ENCODE data around the gene PABPN1.

PABPN1 gene

DNA sequence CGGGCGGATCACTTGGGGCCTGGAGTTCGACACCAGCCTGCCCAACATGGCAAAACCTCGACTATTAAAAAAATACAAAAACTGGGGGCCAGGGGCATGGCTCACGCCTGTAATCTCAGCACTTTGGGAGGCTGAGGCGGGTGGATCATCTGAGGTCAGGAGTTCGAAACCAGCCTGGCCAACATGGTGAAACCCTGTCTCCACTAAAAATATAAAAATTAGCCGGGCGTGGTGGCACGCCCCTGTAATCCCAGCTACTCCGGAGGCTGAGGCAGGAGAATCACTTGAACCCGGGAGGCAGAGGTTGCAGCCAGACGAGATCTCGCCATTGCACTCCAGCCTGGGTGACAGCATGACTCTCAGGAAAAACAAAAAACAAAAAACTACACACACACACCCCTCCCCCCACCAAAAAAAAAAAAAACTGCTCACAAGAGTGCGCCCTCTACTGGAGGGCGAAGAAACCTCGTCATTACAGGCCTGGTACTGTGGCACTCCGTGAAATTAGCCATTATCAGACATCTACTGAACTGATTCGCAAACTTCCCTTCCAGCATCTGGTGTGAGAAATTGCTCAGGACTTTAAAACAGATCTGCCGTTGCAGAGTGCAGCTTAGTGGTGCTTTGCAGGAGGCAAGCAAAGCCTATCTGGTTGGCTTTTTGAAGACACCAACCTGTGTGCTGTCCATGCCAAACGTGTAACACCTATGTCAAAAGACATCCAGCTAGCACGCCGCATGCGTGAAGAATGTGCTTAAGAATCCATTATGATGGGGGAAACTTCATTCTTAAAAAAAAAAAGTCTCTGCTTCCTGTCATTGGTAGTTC lies 26.3 kb upstream of the PABPN1 start:
- Histone ChIP-seq H3K4me3 (ENCODE audit: low read length) (no peak overlapping the region), H3K9me3 (ENCODE audit: control insufficient read depth, low read length) (no peaks in the 10 kb centered on the region), H3K4me1 (ENCODE audit: control insufficient read depth, insufficient read depth, low read length) (peaks cover 28% of the 10 kb centered on the region), H3K36me3 (ENCODE audit: control insufficient read depth, insufficient read depth, low read length, severe bottlenecking) (no peaks in the 10 kb centered on the region), H3K27me3 (replicated peaks; ENCODE audit: control insufficient read depth, insufficient read depth, low read length) (peaks cover 4% of the 10 kb centered on the region), H3K9ac (ENCODE audit: low read length) (peak overlapping the region; percentile 21)
- DNase-seq (ENCODE audit: low read depth), result peak; percentile 86

DNA sequence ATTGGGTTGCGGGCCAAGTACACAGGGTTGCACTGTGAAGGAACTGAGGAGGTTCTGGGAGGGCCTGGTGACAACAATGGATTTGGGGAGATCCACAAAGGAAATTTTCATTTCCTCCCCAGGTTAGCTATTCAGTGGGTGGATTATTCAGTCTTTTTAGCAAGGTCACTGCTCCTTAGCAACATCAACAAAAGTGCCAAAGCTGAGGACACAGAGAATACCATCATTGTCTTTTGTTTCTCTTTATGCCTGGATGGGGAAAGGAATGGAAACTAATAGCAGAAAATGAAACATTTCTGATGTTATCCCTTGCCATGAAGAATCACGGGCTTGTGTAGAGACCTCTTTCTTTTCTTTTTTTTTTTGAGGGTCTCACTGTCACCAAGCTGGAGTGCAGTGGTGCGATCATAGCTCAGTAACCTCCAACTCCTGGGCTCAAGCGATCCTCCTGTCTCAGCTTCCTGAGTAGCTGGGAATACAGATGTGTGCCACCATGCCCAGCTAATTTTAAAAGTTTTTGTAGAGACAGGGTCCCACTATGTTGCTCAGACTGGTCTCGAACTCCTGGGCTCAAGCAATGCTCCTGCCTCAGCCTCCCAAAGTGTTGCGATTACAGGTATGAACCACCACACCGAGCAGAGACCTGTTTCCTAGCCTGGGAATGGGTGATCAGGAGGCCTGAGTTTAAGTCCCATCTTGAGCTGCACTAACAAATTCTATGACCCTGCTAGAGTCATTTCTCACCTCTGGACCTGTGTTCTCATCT lies 25.1 kb upstream of the PABPN1 start:
- Histone ChIP-seq H3K4me1 (ENCODE audit: control insufficient read depth, insufficient read depth, low read length) (peaks cover 38% of the 10 kb centered on the region), H3K27me3 (replicated peaks; ENCODE audit: control insufficient read depth, insufficient read depth, low read length) (peaks cover 4% of the 10 kb centered on the region), H3K36me3 (ENCODE audit: control insufficient read depth, insufficient read depth, low read length, severe bottlenecking) (no peaks in the 10 kb centered on the region), H3K4me3 (ENCODE audit: low read length) (no peak overlapping the region), H3K9me3 (ENCODE audit: control insufficient read depth, low read length) (no peaks in the 10 kb centered on the region), H3K9ac (ENCODE audit: low read length) (no peak overlapping the region)
- no peak for DNase-seq (ENCODE audit: low read depth)

DNA sequence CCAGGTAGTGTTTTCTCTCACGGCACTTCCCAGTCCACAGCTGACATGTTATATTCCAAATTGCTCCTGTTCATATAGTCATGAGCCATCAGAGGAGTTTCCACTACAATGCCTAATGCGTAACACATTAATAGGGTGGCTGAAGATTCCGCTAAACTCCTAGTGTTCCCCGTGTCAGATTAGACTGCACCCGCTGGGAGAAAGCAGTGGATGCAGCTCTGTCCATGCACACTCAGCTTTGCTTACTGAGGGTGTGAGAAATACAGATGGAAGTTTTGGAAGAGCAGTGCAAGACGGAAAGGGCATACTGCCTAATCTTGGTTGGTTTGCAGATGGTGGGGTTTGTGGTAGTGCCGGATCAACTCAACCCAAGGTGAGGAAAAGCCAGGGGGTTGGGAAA lies 24.2 kb upstream of the PABPN1 start:
- H3K4me3 ChIP-seq (ENCODE audit: low read length), result no peak overlapping the region
- no peaks in the 10 kb centered on the region for H3K9me3 ChIP-seq (ENCODE audit: control insufficient read depth, low read length)
- peaks cover 4% of the 10 kb centered on the region for H3K27me3 ChIP-seq (replicated peaks; ENCODE audit: control insufficient read depth, insufficient read depth, low read length)
- no peaks in the 10 kb centered on the region for H3K36me3 ChIP-seq (ENCODE audit: control insufficient read depth, insufficient read depth, low read length, severe bottlenecking)
- no peak overlapping the region for H3K9ac ChIP-seq (ENCODE audit: low read length)
- no peak for DNase-seq (ENCODE audit: low read depth)
- peaks cover 38% of the 10 kb centered on the region for H3K4me1 ChIP-seq (ENCODE audit: control insufficient read depth, insufficient read depth, low read length)

DNA sequence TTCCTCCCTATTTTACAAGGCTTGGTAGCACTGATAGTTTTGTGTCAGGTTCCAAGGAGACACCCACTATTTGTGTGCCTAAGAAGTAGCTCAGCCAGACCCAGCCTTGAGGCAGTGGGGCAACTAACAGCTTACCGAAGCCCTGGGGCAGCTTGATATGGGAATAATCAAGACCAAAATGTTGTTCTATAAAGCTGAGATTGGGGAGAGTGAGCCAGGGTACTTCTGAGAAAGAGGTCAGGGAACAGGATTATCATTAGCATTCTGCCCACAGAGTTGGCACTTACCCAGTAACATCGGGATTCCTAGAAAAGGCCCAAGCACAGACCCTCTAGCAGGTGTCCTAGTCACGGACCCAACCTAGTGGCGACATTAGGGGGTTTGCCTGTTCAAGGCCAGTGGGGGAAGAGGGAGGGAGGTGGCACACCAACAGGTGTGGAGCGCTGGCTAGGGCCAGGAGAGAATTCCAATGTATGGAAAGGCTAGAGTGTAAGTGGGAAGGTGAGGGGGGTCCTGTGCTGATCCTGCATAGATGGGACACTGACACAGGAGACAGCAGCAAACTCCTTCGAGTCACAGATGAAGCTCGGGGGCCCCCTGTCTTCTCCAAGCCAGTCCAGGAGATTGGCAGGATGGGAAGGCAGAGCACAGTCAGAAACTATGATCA lies 23.5 kb upstream of the PABPN1 start:
- no peaks in the 10 kb centered on the region for H3K36me3 ChIP-seq (ENCODE audit: control insufficient read depth, insufficient read depth, low read length, severe bottlenecking)
- peaks cover 38% of the 10 kb centered on the region for H3K4me1 ChIP-seq (ENCODE audit: control insufficient read depth, insufficient read depth, low read length)
- no peaks in the 10 kb centered on the region for H3K9me3 ChIP-seq (ENCODE audit: control insufficient read depth, low read length)
- peaks cover 4% of the 10 kb centered on the region for H3K27me3 ChIP-seq (replicated peaks; ENCODE audit: control insufficient read depth, insufficient read depth, low read length)
- no peak for DNase-seq (ENCODE audit: low read depth)
- peak overlapping the region; percentile 44 for H3K9ac ChIP-seq (ENCODE audit: low read length)
- H3K4me3 ChIP-seq (ENCODE audit: low read length), result peak overlapping the region; percentile 50

DNA sequence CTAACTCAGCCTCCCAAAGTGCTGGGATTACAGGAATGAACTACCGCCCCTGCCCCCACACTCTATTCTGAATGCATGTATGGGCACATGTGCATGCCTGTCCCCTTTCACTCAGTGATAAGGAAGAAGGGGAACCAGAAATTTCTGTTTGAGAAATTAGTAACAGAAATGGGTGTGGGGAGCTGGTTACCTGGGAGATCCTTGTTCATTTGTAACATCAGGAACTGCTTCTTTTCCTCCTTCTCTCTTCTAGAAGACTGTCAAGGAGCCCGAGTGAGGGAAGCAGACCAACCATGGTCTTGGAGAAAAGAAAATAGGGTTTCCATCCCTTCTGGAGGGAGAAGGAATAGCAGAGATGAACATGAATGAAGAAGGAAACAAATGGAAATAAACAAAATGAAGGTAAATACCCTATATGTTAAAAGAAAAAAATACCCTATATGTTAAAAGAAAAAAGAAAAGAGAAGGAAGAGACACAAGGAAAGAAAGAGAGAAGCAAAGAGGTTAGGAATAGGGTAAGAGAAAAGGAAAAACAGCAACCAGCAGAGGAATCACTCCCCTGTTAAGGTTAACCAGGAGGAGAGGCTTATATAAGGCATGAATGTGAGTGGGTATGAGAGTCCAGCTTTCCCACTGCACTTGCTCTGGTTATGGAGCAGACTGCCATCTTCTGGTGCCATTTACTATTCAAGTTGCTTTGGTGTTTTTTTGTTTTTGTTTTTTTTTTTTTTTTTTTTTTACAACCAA lies 21.9 kb upstream of the PABPN1 start:
- Histone ChIP-seq H3K27me3 (replicated peaks; ENCODE audit: control insufficient read depth, insufficient read depth, low read length) (no peaks in the 10 kb centered on the region), H3K9ac (ENCODE audit: low read length) (peak overlapping the region; percentile 98), H3K36me3 (ENCODE audit: control insufficient read depth, insufficient read depth, low read length, severe bottlenecking) (no peaks in the 10 kb centered on the region), H3K9me3 (ENCODE audit: control insufficient read depth, low read length) (no peaks in the 10 kb centered on the region), H3K4me1 (ENCODE audit: control insufficient read depth, insufficient read depth, low read length) (peaks cover 38% of the 10 kb centered on the region), H3K4me3 (ENCODE audit: low read length) (peak overlapping the region; percentile 8)
- peak; percentile 80 for DNase-seq (ENCODE audit: low read depth)

DNA sequence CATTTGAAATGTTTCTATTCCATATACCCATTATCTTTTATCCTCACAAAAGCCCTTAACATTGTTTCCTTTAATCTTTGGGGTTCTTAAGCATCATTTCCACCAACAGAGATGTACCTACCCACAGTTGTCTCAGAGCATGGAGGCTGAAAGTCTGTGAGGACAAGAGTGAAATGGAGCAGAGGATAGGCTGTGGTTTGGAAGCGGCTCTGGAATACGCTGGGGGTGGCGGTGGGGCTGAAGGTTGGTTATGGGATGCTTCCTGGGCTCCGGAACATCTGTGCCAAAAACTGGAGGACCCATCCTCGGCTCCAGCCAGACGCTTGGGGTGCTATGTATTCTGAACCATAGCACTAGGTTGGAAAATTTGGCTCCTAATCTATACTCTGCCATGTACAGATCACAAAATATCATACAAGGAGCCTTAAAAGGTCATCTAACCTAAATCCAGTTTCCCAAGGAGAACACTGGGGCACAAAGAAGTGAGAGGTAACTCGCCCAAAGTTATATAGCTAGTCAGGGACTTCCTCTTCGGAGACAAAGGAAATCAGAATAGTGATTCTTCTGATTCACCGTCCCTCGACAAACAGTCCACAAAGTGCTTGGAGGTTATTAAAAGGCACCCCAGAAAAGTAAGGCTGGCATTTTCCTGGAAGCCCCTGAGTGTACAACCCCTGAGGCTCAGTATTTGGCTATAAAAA lies 21.1 kb upstream of the PABPN1 start:
- H3K9ac ChIP-seq (ENCODE audit: low read length), result peak overlapping the region; percentile 98
- no peaks in the 10 kb centered on the region for H3K36me3 ChIP-seq (ENCODE audit: control insufficient read depth, insufficient read depth, low read length, severe bottlenecking)
- peak overlapping the region; percentile 97 for H3K4me3 ChIP-seq (ENCODE audit: low read length)
- no peak for DNase-seq (ENCODE audit: low read depth)
- H3K9me3 ChIP-seq (ENCODE audit: control insufficient read depth, low read length), result no peaks in the 10 kb centered on the region
- H3K4me1 ChIP-seq (ENCODE audit: control insufficient read depth, insufficient read depth, low read length), result peaks cover 37% of the 10 kb centered on the region
- no peaks in the 10 kb centered on the region for H3K27me3 ChIP-seq (replicated peaks; ENCODE audit: control insufficient read depth, insufficient read depth, low read length)

DNA sequence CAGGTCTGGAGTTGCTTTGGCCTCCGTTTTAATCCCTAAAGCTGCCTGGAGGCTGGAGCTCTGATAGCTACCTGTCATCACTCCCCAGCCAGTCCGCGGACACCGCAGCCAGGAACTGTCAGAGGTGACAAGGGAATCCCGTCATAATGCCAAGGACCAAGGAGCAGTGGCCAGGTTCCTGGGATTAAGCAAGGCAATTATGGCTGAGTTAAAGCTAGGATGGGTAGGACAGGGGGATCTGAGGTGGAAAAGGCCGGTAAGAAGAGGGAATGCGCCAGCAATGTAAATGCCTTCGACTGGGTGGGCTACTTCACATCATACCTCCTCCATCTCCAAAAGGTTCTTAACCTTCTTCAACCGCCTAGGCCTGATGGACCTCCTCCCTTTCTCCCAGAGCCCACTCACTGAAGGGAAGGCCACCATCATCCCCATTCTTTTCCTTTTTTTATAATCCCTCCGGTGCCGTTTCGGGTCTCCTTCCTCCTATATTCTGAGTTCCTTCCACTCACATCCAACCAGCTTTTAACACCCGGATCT lies 20.5 kb upstream of the PABPN1 start:
- peak; percentile 60 for DNase-seq (ENCODE audit: low read depth)
- no peaks in the 10 kb centered on the region for H3K27me3 ChIP-seq (replicated peaks; ENCODE audit: control insufficient read depth, insufficient read depth, low read length)
- H3K36me3 ChIP-seq (ENCODE audit: control insufficient read depth, insufficient read depth, low read length, severe bottlenecking), result no peaks in the 10 kb centered on the region
- H3K9ac ChIP-seq (ENCODE audit: low read length), result peak overlapping the region; percentile 98
- no peaks in the 10 kb centered on the region for H3K9me3 ChIP-seq (ENCODE audit: control insufficient read depth, low read length)
- peaks cover 39% of the 10 kb centered on the region for H3K4me1 ChIP-seq (ENCODE audit: control insufficient read depth, insufficient read depth, low read length)
- peak overlapping the region; percentile 97 for H3K4me3 ChIP-seq (ENCODE audit: low read length)

DNA sequence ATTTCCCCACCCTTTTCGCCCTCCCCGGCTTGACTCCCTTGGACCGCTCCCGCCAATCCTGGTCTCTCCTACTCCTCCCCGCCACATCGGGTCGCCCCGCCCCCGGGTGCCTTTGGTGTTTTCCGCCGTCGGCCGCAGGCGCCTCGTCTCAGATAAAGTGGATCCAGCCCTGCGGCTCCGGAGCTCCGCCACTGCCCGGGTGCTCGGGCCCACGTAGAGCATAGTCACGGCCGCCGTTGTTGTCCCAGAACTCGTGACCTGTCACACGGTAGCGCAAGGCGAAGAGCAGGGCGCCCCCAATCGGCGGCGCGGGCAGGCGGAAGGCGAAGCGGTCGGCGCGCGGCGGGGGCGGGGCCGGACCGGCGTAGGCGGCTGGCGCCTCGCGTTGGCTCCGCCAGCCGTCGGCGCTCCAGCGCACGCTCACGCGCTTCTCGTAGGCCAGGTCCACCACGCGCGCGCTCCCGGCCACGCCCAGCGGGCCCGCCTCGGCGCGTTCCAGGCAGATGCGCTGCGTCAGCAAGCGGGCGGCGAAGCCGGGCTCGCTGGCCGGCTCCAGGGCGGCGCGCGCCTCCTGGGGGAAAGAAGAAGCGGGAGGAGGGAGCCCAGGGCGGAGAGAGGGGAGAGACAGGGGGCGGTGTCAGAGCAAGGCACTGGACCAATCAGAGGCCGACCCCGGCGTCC lies 19.8 kb upstream of the PABPN1 start:
- H3K9me3 ChIP-seq (ENCODE audit: control insufficient read depth, low read length), result no peaks in the 10 kb centered on the region
- H3K4me1 ChIP-seq (ENCODE audit: control insufficient read depth, insufficient read depth, low read length), result peaks cover 45% of the 10 kb centered on the region
- H3K36me3 ChIP-seq (ENCODE audit: control insufficient read depth, insufficient read depth, low read length, severe bottlenecking), result no peaks in the 10 kb centered on the region
- peak overlapping the region; percentile 97 for H3K4me3 ChIP-seq (ENCODE audit: low read length)
- no peaks in the 10 kb centered on the region for H3K27me3 ChIP-seq (replicated peaks; ENCODE audit: control insufficient read depth, insufficient read depth, low read length)
- H3K9ac ChIP-seq (ENCODE audit: low read length), result peak overlapping the region; percentile 98
- peak; percentile 99 for DNase-seq (ENCODE audit: low read depth)

DNA sequence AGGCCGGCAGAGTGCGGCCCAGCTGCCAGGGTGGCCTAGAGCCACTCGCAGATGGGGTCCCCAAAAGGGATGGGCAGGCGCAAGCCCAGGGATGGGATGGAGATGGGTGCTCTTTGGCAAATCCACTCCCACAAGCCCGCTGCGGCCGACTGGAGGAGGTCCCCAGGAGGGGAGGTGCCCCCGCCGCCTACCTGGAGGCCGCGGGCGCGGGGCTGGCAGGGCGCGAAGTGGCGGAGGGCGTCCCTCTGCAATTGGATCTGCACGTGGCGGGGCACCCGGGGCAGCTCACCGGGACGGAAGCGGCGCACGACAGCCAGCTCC lies 19.3 kb upstream of the PABPN1 start:
- H3K4me3 ChIP-seq (ENCODE audit: low read length), result peak overlapping the region; percentile 81
- H3K9me3 ChIP-seq (ENCODE audit: control insufficient read depth, low read length), result no peaks in the 10 kb centered on the region
- H3K36me3 ChIP-seq (ENCODE audit: control insufficient read depth, insufficient read depth, low read length, severe bottlenecking), result no peaks in the 10 kb centered on the region
- no peaks in the 10 kb centered on the region for H3K27me3 ChIP-seq (replicated peaks; ENCODE audit: control insufficient read depth, insufficient read depth, low read length)
- peaks cover 45% of the 10 kb centered on the region for H3K4me1 ChIP-seq (ENCODE audit: control insufficient read depth, insufficient read depth, low read length)
- DNase-seq (ENCODE audit: low read depth), result no peak
- H3K9ac ChIP-seq (ENCODE audit: low read length), result peak overlapping the region; percentile 89

Data from adipocyte (in vitro differentiated cells).